IPS-18a (cell line): ENCODE data around the gene ZMAT3.
"Not testable (repeated sequence)": the region's sequence is repeated elsewhere in the genome, so short reads cannot be mapped to it uniquely, and the experiment has no call there.

Experiments
- H3K27ac ChIP-seq: one replicate; pipeline ENCODE4 v1.5.1; 2013; ENCODE audit warnings: low read length
- H3K27me3 ChIP-seq: one replicate; pipeline ENCODE4 v1.6.1; 2013; ENCODE audit warnings: mild to moderate bottlenecking, low read length; ENCODE audit not compliant: control insufficient read depth, insufficient read depth
- H3K36me3 ChIP-seq: one replicate; pipeline ENCODE4 v1.6.1; 2013; ENCODE audit warnings: low read depth, low read length; ENCODE audit not compliant: control insufficient read depth
- H3K4me1 ChIP-seq: one replicate; pipeline ENCODE4 v1.6.1; 2013; ENCODE audit warnings: low read depth, low read length; ENCODE audit not compliant: control insufficient read depth
- H3K4me3 ChIP-seq: one replicate; pipeline ENCODE4 v1.5.1; 2013; ENCODE audit warnings: low read length
- H3K9ac ChIP-seq: one replicate; pipeline ENCODE4 v1.6.1; 2013; ENCODE audit warnings: mild to moderate bottlenecking, low read length, moderate library complexity
- H3K9me3 ChIP-seq: one replicate; pipeline ENCODE4 v1.6.1; 2013; ENCODE audit warnings: low read depth, low read length; ENCODE audit not compliant: control insufficient read depth

ZMAT3 gene

DNA sequence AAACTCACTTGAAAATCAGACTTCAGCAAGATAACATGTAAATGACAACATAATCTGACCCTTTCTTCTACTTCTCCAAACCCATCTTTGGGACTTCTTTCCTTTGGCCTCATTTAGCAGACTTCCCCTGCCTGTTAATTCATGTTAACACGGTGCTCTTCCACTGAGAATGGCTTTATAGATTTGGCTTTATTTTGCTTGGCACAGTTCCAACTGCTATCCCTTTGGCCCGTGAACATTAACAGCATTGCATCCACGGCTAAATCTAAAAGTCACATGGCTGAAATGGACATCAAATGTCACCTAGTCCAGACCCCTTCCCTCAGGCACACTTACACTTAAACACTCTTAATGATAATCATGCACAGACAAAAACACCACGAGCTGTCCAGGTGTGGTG lies 3.8 kb downstream of the ZMAT3 start:
- H3K27ac ChIP-seq, result no peak overlapping the region

DNA sequence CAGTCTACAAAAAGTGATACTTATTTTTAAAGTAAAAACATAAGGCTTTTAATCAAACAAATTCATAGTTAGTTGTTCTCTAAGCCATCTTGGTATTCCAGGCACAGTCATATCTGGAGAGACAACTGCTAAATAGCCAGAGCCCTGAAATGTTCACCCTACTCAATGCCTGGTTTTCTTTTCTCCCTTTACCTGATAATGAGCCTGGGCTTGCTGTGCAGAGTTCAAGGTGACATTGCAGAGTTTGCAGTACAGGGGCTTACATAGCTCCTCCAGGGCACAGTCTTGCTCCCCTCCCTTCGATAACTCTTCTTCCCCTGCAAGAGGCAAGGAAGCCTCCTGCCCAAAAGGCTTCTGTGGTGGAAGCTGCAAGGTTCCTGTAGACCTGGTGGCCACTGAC lies 4.3 kb downstream of the ZMAT3 start:
- Histone ChIP-seq H3K4me1 (peaks cover 7% of the 10 kb centered on the region), H3K9me3 (no peaks in the 10 kb centered on the region), H3K4me3 (no peak overlapping the region), H3K27ac (no peak overlapping the region), H3K9ac (no peak overlapping the region), H3K36me3 (peaks cover 3% of the 10 kb centered on the region), H3K27me3 (peaks cover 10% of the 10 kb centered on the region)

More for the DNA sequence above, 3.8 kb downstream of the ZMAT3 start:
- Histone ChIP-seq H3K9me3 (no peaks in the 10 kb centered on the region), H3K4me3 (no peak overlapping the region), H3K9ac (no peak overlapping the region), H3K27me3 (peaks cover 10% of the 10 kb centered on the region), H3K36me3 (peaks cover 3% of the 10 kb centered on the region), H3K4me1 (peaks cover 8% of the 10 kb centered on the region)

DNA sequence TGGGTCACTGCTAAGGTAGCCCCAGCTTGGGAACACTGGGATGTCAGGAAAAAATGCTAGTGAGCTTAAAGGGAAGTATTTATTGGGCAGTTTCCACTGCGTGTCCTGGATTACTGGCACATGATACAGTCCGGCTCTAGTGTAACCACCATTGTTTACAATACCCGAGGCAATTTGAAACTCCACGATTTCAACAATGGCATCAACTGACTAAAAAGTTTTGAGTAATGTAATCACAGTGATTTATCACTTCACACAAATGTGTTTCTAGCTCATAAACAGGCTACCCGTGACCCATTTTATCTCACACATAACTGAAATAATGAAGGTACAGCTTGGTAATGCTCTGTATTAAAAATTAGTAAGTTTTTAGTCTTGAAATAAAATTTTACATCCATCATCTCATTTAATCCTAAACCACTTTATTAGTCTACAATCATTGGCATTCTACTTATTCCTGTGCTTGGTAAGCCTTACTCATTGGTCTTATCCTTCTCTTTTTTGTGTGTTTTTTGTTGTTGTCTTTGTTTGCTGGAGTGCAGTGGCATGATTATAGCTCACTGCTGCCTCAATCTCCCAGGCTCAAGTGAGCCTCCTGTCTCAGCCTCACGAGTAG lies 7.6 kb downstream of the ZMAT3 start:
- no peak overlapping the region for H3K9ac ChIP-seq
- H3K4me3 ChIP-seq, result no peak overlapping the region
- H3K36me3 ChIP-seq, result peaks cover 3% of the 10 kb centered on the region
- no peaks in the 10 kb centered on the region for H3K9me3 ChIP-seq
- H3K27ac ChIP-seq, result no peak overlapping the region
- H3K27me3 ChIP-seq, result no peaks in the 10 kb centered on the region
- no peaks in the 10 kb centered on the region for H3K4me1 ChIP-seq

DNA sequence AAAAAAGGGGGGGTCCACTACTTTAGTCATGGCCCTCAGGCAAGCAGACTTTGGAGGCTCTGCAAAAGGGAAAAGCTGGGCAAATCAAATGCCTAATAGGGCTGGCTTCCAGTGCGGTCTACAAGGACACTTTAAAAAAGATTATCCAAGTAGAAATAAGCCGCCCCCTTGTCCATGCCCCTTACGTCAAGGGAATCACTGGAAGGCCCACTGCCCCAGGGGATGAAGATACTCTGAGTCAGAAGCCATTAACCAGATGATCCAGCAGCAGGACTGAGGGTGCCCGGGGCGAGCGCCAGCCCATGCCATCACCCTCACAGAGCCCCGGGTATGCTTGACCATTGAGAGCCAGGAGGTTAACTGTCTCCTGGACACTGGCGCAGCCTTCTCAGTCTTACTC lies 15.3 kb downstream of the ZMAT3 start:
- Histone ChIP-seq H3K36me3 (no peaks in the 10 kb centered on the region), H3K27ac (no peak overlapping the region), H3K9me3 (no peaks in the 10 kb centered on the region), H3K27me3 (no peaks in the 10 kb centered on the region), H3K4me1 (no peaks in the 10 kb centered on the region), H3K9ac (no peak overlapping the region), H3K4me3 (no peak overlapping the region)

DNA sequence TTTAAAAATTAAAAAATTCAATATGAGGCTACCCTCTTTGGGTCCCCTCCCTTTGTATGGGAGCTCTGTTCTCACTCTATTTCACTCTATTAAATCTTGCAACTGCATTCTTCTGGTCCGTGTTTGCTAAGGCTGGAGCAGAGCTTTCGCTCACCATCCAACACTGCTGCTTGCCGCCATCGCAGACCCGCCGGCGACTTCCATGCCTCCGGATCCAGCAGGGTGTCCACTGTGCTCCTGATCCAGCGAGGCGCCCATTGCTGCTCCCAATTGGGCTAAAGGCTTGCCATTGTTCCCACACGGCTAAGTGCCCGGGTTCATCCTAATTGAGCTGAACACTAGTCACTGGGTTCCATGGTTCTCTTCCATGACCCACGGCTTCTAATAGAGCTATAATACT lies 17.0 kb downstream of the ZMAT3 start:
- not testable (repeated sequence) for H3K9ac ChIP-seq, H3K4me3 ChIP-seq, H3K9me3 ChIP-seq, H3K27ac ChIP-seq, H3K27me3 ChIP-seq, H3K4me1 ChIP-seq, H3K36me3 ChIP-seq

DNA sequence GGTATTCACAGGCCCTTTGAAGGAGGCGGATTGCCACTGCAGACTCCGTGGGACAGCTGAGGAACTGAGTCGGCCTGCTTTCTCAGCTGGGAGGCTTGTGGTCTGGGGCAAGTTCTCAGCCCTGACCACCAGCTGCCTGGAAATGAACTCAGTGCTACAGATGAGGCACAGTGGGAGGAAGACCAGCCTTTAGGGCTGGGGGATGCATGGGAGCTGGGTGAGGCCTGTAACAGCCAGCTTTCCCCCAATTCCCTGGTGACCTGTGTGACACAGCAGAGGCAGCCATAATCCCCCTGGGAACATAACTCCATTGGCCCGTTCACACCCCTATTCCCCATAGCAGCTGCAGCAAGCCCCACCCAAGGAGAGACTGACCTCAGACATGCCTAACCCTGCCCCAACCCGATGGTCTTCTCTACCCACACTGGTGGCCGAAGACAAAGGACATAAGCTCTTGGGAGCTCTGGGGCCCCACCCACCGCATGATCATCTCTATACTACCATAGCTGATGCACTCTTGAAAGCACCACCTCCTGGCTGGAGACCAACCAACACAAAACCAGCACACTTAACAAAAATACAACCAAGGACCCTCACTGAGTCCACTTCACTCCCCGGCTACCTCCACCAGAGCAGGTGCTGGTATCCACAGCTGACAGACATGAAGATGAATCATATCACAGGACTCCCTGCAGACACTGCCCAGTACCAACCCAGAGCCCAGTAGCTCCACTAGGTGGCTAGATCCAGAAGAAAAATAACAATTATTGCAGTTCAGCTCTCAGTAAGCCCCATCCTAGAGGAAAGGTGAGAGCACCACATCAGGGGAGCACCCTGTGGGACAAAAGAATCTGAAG lies 24.9 kb downstream of the ZMAT3 start:
- no peak overlapping the region for H3K4me3 ChIP-seq
- no peaks in the 10 kb centered on the region for H3K4me1 ChIP-seq
- no peak overlapping the region for H3K9ac ChIP-seq
- H3K27me3 ChIP-seq, result no peaks in the 10 kb centered on the region
- no peak overlapping the region for H3K27ac ChIP-seq
- no peaks in the 10 kb centered on the region for H3K36me3 ChIP-seq
- no peaks in the 10 kb centered on the region for H3K9me3 ChIP-seq

DNA sequence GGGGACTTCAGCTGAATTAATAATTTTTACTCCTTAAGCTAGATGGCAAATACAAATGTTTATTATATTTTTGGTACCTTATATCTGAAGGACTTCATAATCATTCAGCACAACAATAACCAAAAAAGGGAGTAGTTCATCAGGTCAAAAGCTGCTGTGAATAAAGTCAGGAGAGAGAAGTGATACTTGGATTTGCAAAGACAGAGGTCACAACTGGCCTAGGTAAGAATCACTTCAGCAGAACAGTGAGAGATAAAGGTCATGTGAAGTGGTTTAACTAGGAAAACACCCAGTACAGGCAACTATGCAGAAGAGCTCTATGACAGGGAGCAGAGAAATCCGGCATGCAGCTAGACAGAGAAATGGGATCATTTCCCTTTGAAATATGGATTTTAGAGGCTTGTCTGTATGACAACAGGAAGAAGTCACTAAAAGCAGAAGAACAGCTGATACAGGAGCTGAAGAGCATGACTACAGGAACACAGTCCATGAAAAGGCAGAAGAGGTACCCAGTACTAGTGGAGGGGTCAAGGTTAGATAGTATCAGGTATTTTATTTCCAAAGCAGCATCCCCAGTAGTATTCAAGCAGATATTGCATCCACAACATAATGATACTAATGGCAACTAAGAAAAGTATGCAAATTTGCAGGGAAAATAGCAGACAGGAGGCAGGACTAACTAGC lies 25.7 kb downstream of the ZMAT3 start:
- Histone ChIP-seq H3K27me3 (no peaks in the 10 kb centered on the region), H3K27ac (no peak overlapping the region), H3K9ac (no peak overlapping the region), H3K4me1 (no peaks in the 10 kb centered on the region), H3K36me3 (no peaks in the 10 kb centered on the region), H3K4me3 (no peak overlapping the region), H3K9me3 (no peaks in the 10 kb centered on the region)

DNA sequence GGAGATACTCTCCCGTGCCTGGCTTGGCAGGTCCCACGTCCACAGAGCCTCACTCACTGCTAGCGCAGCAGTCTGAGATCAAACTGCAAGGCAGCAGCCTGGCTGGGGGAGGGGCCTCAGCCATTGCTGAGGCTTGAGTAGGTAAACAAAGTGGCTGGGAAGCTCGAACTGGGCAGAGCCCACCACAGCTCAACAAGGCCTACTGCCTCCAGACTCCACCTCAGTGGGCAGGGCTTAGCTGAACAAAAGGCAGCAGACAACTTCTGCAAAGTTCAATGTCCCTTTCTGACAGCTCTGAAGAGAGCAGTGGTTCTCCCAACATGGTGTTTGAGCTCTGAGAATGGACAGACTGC lies 32.7 kb downstream of the ZMAT3 start:
- H3K36me3 ChIP-seq, H3K4me3 ChIP-seq, H3K9ac ChIP-seq, H3K9me3 ChIP-seq, H3K27me3 ChIP-seq, H3K4me1 ChIP-seq, H3K27ac ChIP-seq: not testable (repeated sequence)

DNA sequence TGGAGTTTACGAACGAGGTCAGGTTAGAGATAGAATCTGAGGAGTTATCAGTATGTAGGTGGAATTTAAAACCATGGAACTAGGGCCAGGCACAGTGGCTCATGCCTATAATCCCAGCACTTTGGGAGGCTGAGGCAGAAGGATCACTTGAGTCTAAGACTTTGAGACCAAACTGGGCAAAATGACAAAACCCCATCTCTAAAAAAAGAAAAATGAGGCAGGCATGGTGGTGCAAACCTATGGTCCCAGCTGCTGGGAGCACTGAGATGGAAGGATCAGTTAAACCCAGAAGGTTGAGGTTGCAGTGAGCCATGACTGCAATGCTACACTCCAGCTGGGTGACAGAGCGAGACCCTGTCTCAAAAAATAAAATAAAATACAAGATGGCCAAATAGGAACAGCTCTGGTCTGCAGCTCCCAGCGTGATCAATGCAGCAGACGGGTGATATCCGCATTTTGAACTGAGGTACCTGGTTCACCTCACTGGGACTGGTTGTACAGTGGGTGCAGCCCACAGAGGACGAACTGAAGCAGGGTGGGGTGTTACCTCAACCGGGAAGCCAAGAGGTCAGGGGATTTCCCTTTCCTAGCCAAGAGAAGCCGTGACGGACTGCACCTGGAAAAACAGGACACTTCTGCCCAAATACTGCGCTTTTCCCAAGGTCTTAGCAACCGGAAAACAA lies 33.3 kb downstream of the ZMAT3 start:
- no peaks in the 10 kb centered on the region for H3K4me1 ChIP-seq
- H3K27ac ChIP-seq, result no peak overlapping the region
- no peak overlapping the region for H3K9ac ChIP-seq
- no peak overlapping the region for H3K4me3 ChIP-seq
- H3K36me3 ChIP-seq, result no peaks in the 10 kb centered on the region
- no peaks in the 10 kb centered on the region for H3K27me3 ChIP-seq
- H3K9me3 ChIP-seq, result no peaks in the 10 kb centered on the region

DNA sequence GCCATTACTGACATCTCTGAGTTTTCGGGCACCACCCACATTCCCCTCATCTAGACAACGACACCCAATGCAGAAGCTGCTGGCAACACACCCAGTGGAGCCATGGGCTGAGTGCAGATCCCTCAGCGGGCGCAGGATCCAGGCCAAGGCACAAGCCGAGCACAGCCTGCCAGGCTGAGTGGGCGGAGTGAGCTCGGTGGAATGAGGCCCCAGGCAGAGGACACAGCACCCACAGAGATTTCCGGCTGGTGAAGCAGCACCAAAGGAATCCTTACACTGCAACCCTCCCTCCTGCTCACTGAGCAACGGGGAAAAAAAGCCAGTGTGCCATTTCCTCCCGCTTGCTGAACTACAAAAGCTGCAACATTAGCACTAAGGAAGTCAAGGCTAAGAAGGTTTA lies 34.3 kb downstream of the ZMAT3 start:
- no peaks in the 10 kb centered on the region for H3K4me1 ChIP-seq
- H3K9me3 ChIP-seq, result no peaks in the 10 kb centered on the region
- H3K27me3 ChIP-seq, result no peaks in the 10 kb centered on the region
- H3K9ac ChIP-seq, result no peak overlapping the region
- H3K27ac ChIP-seq, result no peak overlapping the region
- H3K36me3 ChIP-seq, result no peaks in the 10 kb centered on the region
- no peak overlapping the region for H3K4me3 ChIP-seq

DNA sequence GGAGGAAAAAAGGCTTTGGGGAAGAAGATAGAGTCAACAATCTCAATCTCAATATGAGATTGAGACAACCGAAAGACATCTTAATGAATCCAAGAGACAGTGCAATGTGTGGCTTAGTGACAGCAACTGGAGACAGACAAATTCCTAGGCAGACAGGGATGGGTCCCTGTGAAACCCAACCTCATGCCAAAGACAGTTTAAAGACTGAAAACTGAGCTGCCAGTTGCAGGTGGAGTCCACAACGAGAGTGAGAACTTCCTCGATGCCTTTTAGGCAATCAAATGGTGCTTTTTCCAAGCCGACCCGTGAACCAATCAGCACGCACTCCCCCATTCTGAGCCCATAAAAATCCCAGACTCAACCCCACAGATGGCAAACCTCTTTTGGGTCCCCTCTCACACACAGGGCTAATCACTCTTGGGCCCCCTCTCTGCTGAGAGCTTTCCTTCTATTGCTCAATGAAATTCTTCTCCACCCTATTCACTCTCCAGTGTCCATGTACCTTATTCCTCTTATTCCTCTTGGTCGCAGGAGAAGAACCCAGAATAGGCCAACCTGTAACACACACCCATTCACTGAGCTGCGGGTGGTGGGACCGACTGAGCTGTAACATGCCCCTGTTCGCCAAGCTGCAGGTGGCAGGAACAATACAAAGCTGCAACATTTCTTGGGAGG lies 34.8 kb downstream of the ZMAT3 start:
- H3K9ac ChIP-seq, result no peak overlapping the region
- no peak overlapping the region for H3K27ac ChIP-seq
- no peak overlapping the region for H3K4me3 ChIP-seq
- no peaks in the 10 kb centered on the region for H3K27me3 ChIP-seq
- no peaks in the 10 kb centered on the region for H3K9me3 ChIP-seq
- no peaks in the 10 kb centered on the region for H3K4me1 ChIP-seq
- H3K36me3 ChIP-seq, result no peaks in the 10 kb centered on the region
